ENCODE measurements around the gene ASAP3. TPM values are rescaled to one million over a fixed set of nuclear protein-coding genes. Genes with fewer than 3 reads are reported as not detected.
A peak's percentile ranks its signal among the peaks of the same experiment; 100 is the strongest.

ASAP3 gene
- total and polyA plus RNA-seq, 9 of the 15 experiments (the other 6 are each of a cell fraction or from before 2014, with no cell fraction given): 1.7 to 31.2 (median 17.4) TPM

DNA sequence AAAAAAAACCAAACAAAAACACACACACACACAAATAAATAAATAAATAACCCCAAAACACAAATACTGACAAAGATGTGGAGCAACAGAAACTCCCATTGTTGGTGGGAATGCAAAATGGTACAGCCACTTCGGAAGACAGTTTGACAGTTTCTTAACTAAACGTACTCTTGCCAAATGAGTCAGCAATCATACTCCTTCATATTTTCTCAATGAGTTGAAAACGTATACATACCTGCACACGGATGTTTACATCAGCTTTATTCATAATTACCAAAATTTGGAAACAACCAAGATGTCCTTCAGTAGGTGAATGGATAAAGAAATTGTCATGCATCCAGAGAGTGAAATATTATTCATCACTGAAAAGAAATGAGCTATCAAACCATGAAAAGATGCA lies 23.5 kb downstream of the ASAP3 start:
- CTCF ChIA-PET (ENCODE audit: low intra/inter-chr PET ratio): no interaction called here
- no peaks in the 10 kb centered on the region for H3K4me1 ChIP-seq (replicated peaks in 1 of 2; ENCODE audit: control insufficient read depth in 2 of 2, insufficient read depth in 2 of 2, low read length in 2 of 2)
- TF ChIP-seq SUPT5H (IDR thresholded peaks at IDR 0.05) (no peak), SRSF7 (optimal IDR thresholded peaks at IDR 0.05; ENCODE audit: low read depth, low read length) (no peak), ARID1B (IDR thresholded peaks at IDR 0.05) (no peak), HDAC8 (tag; IDR thresholded peaks at IDR 0.05) (no peak), FOXK2 (conservative IDR thresholded peaks at IDR 0.05 in 1 of 2, IDR thresholded peaks at IDR 0.05 in 1 of 2; ENCODE audit: low read depth in 2 of 2) (no peak), SPI1 (IDR thresholded peaks at IDR 0.05; ENCODE audit: borderline replicate concordance, low read depth, low read length) (no peak), MXI1 (IDR thresholded peaks at IDR 0.05; ENCODE audit: low read depth, low read length) (no peak), MAFK (IDR thresholded peaks at IDR 0.05; ENCODE audit: low read length) (peak; percentile 17; the same call in 1 of the 2 replicates), SMARCE1 (IDR thresholded peaks at IDR 0.05) (no peak), CHCHD3 (CRISPR knock-in tag; IDR thresholded peaks at IDR 0.05) (no peak), GATAD2B (IDR thresholded peaks at IDR 0.05; ENCODE audit: borderline replicate concordance) (no peak), C11orf30 (IDR thresholded peaks at IDR 0.05; ENCODE audit: low read depth) (peak; percentile 67), KDM1A (IDR thresholded peaks at IDR 0.05) (no peak)
- TF ChIP-seq, protein P1, sequence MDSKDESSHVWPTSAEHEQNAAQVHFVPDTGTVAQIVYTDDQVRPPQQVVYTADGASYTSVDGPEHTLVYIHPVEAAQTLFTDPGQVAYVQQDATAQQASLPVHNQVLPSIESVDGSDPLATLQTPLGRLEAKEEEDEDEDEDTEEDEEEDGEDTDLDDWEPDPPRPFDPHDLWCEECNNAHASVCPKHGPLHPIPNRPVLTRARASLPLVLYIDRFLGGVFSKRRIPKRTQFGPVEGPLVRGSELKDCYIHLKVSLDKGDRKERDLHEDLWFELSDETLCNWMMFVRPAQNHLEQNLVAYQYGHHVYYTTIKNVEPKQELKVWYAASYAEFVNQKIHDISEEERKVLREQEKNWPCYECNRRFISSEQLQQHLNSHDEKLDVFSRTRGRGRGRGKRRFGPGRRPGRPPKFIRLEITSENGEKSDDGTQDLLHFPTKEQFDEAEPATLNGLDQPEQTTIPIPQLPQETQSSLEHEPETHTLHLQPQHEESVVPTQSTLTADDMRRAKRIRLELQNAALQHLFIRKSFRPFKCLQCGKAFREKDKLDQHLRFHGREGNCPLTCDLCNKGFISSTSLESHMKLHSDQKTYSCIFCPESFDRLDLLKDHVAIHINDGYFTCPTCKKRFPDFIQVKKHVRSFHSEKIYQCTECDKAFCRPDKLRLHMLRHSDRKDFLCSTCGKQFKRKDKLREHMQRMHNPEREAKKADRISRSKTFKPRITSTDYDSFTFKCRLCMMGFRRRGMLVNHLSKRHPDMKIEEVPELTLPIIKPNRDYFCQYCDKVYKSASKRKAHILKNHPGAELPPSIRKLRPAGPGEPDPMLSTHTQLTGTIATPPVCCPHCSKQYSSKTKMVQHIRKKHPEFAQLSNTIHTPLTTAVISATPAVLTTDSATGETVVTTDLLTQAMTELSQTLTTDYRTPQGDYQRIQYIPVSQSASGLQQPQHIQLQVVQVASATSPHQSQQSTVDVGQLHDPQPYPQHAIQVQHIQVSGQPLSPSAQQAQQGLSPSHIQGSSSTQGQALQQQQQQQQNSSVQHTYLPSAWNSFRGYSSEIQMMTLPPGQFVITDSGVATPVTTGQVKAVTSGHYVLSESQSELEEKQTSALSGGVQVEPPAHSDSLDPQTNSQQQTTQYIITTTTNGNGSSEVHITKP (IDR thresholded peaks at IDR 0.05; ENCODE audit: partially characterized antibody): peak; percentile 36
- TF ChIP-seq, protein P2, sequence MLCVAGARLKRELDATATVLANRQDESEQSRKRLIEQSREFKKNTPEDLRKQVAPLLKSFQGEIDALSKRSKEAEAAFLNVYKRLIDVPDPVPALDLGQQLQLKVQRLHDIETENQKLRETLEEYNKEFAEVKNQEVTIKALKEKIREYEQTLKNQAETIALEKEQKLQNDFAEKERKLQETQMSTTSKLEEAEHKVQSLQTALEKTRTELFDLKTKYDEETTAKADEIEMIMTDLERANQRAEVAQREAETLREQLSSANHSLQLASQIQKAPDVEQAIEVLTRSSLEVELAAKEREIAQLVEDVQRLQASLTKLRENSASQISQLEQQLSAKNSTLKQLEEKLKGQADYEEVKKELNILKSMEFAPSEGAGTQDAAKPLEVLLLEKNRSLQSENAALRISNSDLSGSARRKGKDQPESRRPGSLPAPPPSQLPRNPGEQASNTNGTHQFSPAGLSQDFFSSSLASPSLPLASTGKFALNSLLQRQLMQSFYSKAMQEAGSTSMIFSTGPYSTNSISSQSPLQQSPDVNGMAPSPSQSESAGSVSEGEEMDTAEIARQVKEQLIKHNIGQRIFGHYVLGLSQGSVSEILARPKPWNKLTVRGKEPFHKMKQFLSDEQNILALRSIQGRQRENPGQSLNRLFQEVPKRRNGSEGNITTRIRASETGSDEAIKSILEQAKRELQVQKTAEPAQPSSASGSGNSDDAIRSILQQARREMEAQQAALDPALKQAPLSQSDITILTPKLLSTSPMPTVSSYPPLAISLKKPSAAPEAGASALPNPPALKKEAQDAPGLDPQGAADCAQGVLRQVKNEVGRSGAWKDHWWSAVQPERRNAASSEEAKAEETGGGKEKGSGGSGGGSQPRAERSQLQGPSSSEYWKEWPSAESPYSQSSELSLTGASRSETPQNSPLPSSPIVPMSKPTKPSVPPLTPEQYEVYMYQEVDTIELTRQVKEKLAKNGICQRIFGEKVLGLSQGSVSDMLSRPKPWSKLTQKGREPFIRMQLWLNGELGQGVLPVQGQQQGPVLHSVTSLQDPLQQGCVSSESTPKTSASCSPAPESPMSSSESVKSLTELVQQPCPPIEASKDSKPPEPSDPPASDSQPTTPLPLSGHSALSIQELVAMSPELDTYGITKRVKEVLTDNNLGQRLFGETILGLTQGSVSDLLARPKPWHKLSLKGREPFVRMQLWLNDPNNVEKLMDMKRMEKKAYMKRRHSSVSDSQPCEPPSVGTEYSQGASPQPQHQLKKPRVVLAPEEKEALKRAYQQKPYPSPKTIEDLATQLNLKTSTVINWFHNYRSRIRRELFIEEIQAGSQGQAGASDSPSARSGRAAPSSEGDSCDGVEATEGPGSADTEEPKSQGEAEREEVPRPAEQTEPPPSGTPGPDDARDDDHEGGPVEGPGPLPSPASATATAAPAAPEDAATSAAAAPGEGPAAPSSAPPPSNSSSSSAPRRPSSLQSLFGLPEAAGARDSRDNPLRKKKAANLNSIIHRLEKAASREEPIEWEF (CRISPR knock-in tag; IDR thresholded peaks at IDR 0.05): no peak

More for the DNA sequence above, 23.5 kb downstream of the ASAP3 start:
- no peaks in the 10 kb centered on the region for H3K36me3 ChIP-seq (ENCODE audit: control insufficient read depth, insufficient read depth, low read length)
- no TSS peak for BruUV-seq (replicated peaks)
- no peaks in the 10 kb centered on the region for H3K9me3 ChIP-seq (replicated peaks; ENCODE audit: control insufficient read depth, insufficient read depth, low read depth, low read length)
- no peak for ATAC-seq
- intact Hi-C loops (cut with micrococcal nuclease) (no loop called here), in situ Hi-C loops (cut with MboI) (no loop called here)
- FAIRE-seq: no peak
- no peaks in the 10 kb centered on the region for H3K27me3 ChIP-seq (ENCODE audit: control insufficient read depth in 2 of 2, insufficient read depth in 2 of 2, low read length in 2 of 2)
- H4K20me1 ChIP-seq (replicated peaks; ENCODE audit: control insufficient read depth, insufficient read depth, low read length): no peaks in the 10 kb centered on the region
- no peak for DNase-seq (ENCODE audit: extremely low read depth in 1 of 4, low spot score in 3 of 4)
- H3K9ac ChIP-seq (ENCODE audit: insufficient read depth in 1 of 2, low read depth in 2 of 2, low read length in 2 of 2): no peak overlapping the region
- WGBS (ENCODE audit: insufficient coverage, low coverage, missing lambda C conversion rate): 18% methylated on average over 4 of the region's 4 CpGs
- POLR2A ChIA-PET: interaction anchor here (0.9 to 1.6 kb wide), 5 partner anchors 9 to 306 kb away, joined by 3 to 4 read pairs (median 3); partner anchors contain the start of gene ASAP3
- no peak overlapping the region for H3K4me3 ChIP-seq
- no peaks in the 10 kb centered on the region for H3K9me1 ChIP-seq (ENCODE audit: control insufficient read depth, insufficient read depth, low read length)
- no peaks in the 10 kb centered on the region for H3K79me2 ChIP-seq (ENCODE audit: control insufficient read depth, insufficient read depth, low read length)
- H3K4me2 ChIP-seq (ENCODE audit: insufficient read depth, low read length): no peak overlapping the region
- H2AFZ ChIP-seq (ENCODE audit: low read depth, low read length): no peak overlapping the region
- no peak overlapping the region for H3K27ac ChIP-seq (ENCODE audit: extremely low read depth, low read depth, low read length)
